GM12878 (cell line): Measurements from ENCODE around the gene GPR21. TPM values are rescaled to one million over a fixed set of nuclear protein-coding genes. Genes with fewer than 3 reads are reported as not detected.

Source experiments
- ATAC-seq: fragments of 200-7000 bp; cut with Tn5 transposase; 3 replicates; pipeline ENCODE4 v1.9.1; 2020; ENCODE audit warnings: mild to moderate bottlenecking, moderate library complexity
- BruUV-seq: library from RNA; stranded (reverse); fragments of 400-500 nt; replicated peaks from 2 replicates; lab custom pipeline; 2021; lab: Mats Ljungman, UMichigan
- CTCF ChIA-PET: fragments of 300-600 bp; sonication (Branson Sonifier 250); formaldehyde crosslinking; extraction: SDS; loops from one replicate; lab custom pipeline; 2021; ENCODE audit warnings: inconsistent platforms; lab: Yijun Ruan, JAX
- POLR2A ChIA-PET: fragments of 350-600 bp; formaldehyde crosslinking; extraction: SDS; loops from one replicate; lab custom pipeline; 2021; ENCODE audit warnings: inconsistent platforms; lab: Charles Lee
- RAD21 ChIA-PET: fragments of 300-600 bp; sonication (Branson Sonifier 250); formaldehyde crosslinking; loops from one replicate; lab custom pipeline; 2023; ENCODE audit warnings: antibody characterized with exemption; ENCODE audit not compliant: unreplicated experiment; lab: Charles Lee
- SMC1A ChIA-PET: fragments of 300-600 bp; sonication (Branson Sonifier 250); formaldehyde crosslinking; loops from one replicate; lab custom pipeline; 2023; ENCODE audit not compliant: unreplicated experiment, uncharacterized antibody; lab: Charles Lee
- DNase-seq: peaks from one replicate; pipeline ENCODE4 v3.0.0-alpha.2; 2011; ENCODE audit warnings: low read depth, low spot score
- FAIRE-seq: peaks from 3 replicates; lab custom pipeline; 2011; peaks lifted over from hg19 to GRCh38; lab: Jason Lieb, UNC
- H2AFZ ChIP-seq: 2 replicates; pipeline ENCODE4 v1.6.0; 2011; ENCODE audit warnings: low read depth, low read length, control low read depth; ENCODE audit not compliant: control insufficient read depth
- H3K27ac ChIP-seq: 2 replicates; pipeline ENCODE4 v1.5.1; 2011; ENCODE audit warnings: control low read depth; ENCODE audit not compliant: control insufficient read depth, insufficient read depth
- H3K27me3 ChIP-seq, 2 experiments: replicated peaks in 1 of 2; 2 replicates each; pipeline versions ENCODE4 v1.6.0 to v1.6.1; 2011; ENCODE audit warnings: low read length in 1 of 2; ENCODE audit not compliant: control insufficient read depth in 2 of 2, insufficient read depth in 2 of 2
- H3K36me3 ChIP-seq, 2 experiments: 2 replicates each; pipeline ENCODE4 v1.5.1; 2011; ENCODE audit warnings: low read length in 1 of 2; ENCODE audit not compliant: control insufficient read depth in 2 of 2, insufficient read depth in 2 of 2
- H3K4me1 ChIP-seq: 2 replicates; pipeline ENCODE4 v1.6.1; 2011; ENCODE audit warnings: mild to moderate bottlenecking, low read length, moderate library complexity, mixed read lengths; ENCODE audit not compliant: control insufficient read depth, insufficient read depth
- H3K4me2 ChIP-seq: 2 replicates; pipeline ENCODE4 v1.6.0; 2011; ENCODE audit warnings: control low read depth; ENCODE audit not compliant: control insufficient read depth, insufficient read depth
- H3K4me3 ChIP-seq: fragments of 200-600 bp; sonication (generic); 2 replicates; pipeline ENCODE4 v1.5.1; 2016
- H3K79me2 ChIP-seq: 2 replicates; pipeline ENCODE4 v1.6.0; 2011; ENCODE audit warnings: low read length; ENCODE audit not compliant: control insufficient read depth, insufficient read depth
- H3K9ac ChIP-seq: 2 replicates; pipeline ENCODE4 v1.8.0; 2011; ENCODE audit warnings: low read length, control low read depth, mixed read lengths; ENCODE audit not compliant: control insufficient read depth, insufficient read depth
- H3K9me3 ChIP-seq: replicated peaks from 3 replicates; pipeline ENCODE4 v1.5.1; 2011; ENCODE audit warnings: mild to moderate bottlenecking, low read length; ENCODE audit not compliant: control insufficient read depth, insufficient read depth
- H4K20me1 ChIP-seq: 2 replicates; pipeline ENCODE4 v1.6.0; 2011; ENCODE audit not compliant: control insufficient read depth, insufficient read depth
- RELA ChIP-seq: fragments of 450-650 bp; IDR thresholded peaks from 2 replicates; pipeline ENCODE4 v1.8.0; 2014; ENCODE audit warnings: borderline replicate concordance; ENCODE audit not compliant: partially characterized antibody
- SPI1 ChIP-seq: IDR thresholded peaks from 2 replicates; pipeline ENCODE4 v1.6.1; 2011; ENCODE audit warnings: low read depth, mild to moderate bottlenecking, low read length, moderate library complexity, borderline replicate concordance; ENCODE audit not compliant: insufficient read depth
- ZNF207 ChIP-seq: fragments of 450-650 bp; IDR thresholded peaks from 2 replicates; pipeline ENCODE4 v1.6.1; 2014; ENCODE audit warnings: antibody characterized with exemption, mild to moderate bottlenecking, borderline replicate concordance
- WGBS: methylation state at CpG from one replicate; pipeline ENCODE4 v1.1.6; 2016; ENCODE audit warnings: low lambda C conversion rate; ENCODE audit not compliant: insufficient replicate concordance, insufficient coverage; ENCODE audit errors: missing lambda C conversion rate; 5-methylcytosine and 5-hydroxymethylcytosine counted together
- in situ Hi-C: fragments of 300-500 bp; cut with MboI; formaldehyde crosslinking; loops from 9 replicates; pipeline ENCODE4 v1.14.3; 2018; ENCODE audit warnings: mixed read lengths
- intact Hi-C: fragments of 100-400 bp; cut with micrococcal nuclease; formaldehyde crosslinking; loops from one replicate; pipeline ENCODE4 v1.14.2; 2022; ENCODE audit not compliant: unreplicated experiment
- polyA plus RNA-seq, 11 experiments: library from polyadenylated mRNA; depleted of rRNA in 4 of 11; unstranded in 6 of 11; stranded (reverse) in 5 of 11; fragments of >200 nt; fragmentation: Nextera tagmentation in 4 of 11; fragmentation: Illumina TruSeq in 1 of 11; extraction: Ambion mirVana in 4 of 11; extraction: Trizol in 1 of 11; gene quantifications; 1 replicate in 1 of 11; 2 replicates in 10 of 11; pipeline versions ENCODE4 v1.2.1 to v1.2.3, GENCODE V29; 2011 to 2016; ENCODE audit warnings: inconsistent platforms in 2 of 11, missing spikeins in 2 of 11, low read depth in 1 of 11
- total RNA-seq, 4 experiments: library from RNA; depleted of rRNA in 3 of 4; stranded (reverse); fragments of >200 nt in 3 of 4; fragmentation: Illumina TruSeq in 1 of 4; extraction: Trizol in 1 of 4; gene quantifications; 2 replicates each; pipeline versions ENCODE4 v1.2.1 to v1.2.3, GENCODE V29; 2013 to 2021

The GPR21 gene
- total and polyA plus RNA-seq, 10 of the 15 experiments (the other 5 are each of a cell fraction or from before 2014, with no cell fraction given): 0.09 to 1.9 (median 0.57) TPM; not detected in 4

DNA sequence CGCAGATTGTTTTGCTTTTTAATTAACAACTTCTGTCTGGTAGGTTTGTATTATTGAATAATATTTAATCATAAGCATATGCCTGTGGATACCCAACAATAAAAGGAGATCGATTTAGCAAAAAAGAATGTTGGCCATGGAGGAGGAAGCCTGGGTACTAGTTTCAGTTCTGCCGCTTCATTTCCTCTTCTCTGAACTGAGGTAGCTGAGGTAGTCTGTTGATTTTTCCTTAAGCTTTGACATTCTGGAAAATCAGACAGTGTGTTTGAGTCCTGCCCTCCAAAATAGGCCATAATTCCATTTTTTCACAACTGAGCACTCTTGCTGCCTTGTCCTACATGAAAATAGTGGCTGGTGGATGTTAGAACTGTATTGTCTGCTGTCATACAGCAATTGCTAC is 6.0 kb upstream of the GPR21 start:
- CTCF ChIA-PET: no interaction called here
- Histone ChIP-seq H3K27me3 (no peaks in the 10 kb centered on the region), H3K9ac (no peak overlapping the region), H4K20me1 (no peaks in the 10 kb centered on the region), H3K4me2 (no peak overlapping the region), H3K4me1 (no peaks in the 10 kb centered on the region), H3K27ac (no peak overlapping the region), H3K36me3 (no peaks in the 10 kb centered on the region; a peak in 1 of 4 replicates), H3K79me2 (no peaks in the 10 kb centered on the region), H3K9me3 (no peaks in the 10 kb centered on the region), H3K4me3 (no peak overlapping the region), H2AFZ (no peak overlapping the region)
- no TSS peak for BruUV-seq
- ATAC-seq (peak; percentile 48; the same call in 2 of the 3 replicates), FAIRE-seq (no peak), DNase-seq (no peak)
- peak; percentile 58 for TF ChIP-seq SPI1
- no peak for TF ChIP-seq RELA
- SMC1A ChIA-PET: no interaction called here
- in situ Hi-C loops (no loop called here), intact Hi-C loops (no loop called here)
- WGBS: 67% methylated on average over 3 of the region's 3 CpGs
- RAD21 ChIA-PET: interaction anchor here (0.8 kb wide), 1 partner anchor 399 kb away, joined by 3 read pairs; no protein-coding TSS in a partner anchor
- POLR2A ChIA-PET: no interaction called here

DNA sequence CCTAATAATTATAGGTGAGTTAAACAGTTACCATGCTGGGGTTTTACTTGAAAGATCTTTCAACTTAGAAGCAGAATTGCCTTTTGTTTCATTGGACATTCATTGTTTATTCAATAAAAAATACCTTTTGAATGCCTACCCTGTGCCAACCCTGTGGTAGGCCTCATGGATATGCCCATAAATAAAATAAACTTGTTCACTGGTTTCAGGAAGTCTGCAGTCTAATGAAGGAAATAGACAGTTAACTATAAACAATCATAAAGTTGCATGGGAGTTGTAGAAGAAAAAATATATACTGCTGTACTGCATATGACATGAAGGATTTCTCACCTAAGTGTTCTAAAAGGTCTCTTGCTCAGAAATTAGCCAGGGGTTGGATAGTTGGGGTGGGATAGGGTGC is 5.3 kb upstream of the GPR21 start:
- no peak for ATAC-seq
- DNase-seq: no peak
- intact Hi-C loops: no loop called here

More for the DNA sequence above, 5.3 kb upstream of the GPR21 start:
- in situ Hi-C loops: no loop called here
- ChIA-PET SMC1A (no interaction called here), CTCF (no interaction called here), RAD21 (no interaction called here), POLR2A (no interaction called here)
- Histone ChIP-seq H3K79me2 (no peaks in the 10 kb centered on the region), H3K27ac (no peak overlapping the region), H3K9me3 (no peaks in the 10 kb centered on the region), H3K9ac (no peak overlapping the region), H3K36me3 (no peaks in the 10 kb centered on the region; a peak in 1 of 4 replicates), H3K4me2 (no peak overlapping the region), H2AFZ (no peak overlapping the region), H4K20me1 (no peaks in the 10 kb centered on the region), H3K4me3 (no peak overlapping the region), H3K27me3 (no peaks in the 10 kb centered on the region), H3K4me1 (no peaks in the 10 kb centered on the region)
- no peak for FAIRE-seq
- no peak for TF ChIP-seq ZNF207
- no TSS peak for BruUV-seq
